Body of pancreas (tissue), 4 donors: ENCODE data around the gene ANKS1B. TPM values are rescaled to one million over a fixed set of nuclear protein-coding genes. Genes with fewer than 3 reads are reported as not detected.
"Not testable (repeated sequence)": the region's sequence is repeated elsewhere in the genome, so short reads cannot be mapped to it uniquely, and the experiment has no call there.

Source experiments
- ATAC-seq: fragments of 150-250 bp; one replicate; pipeline ENCODE4 v1.9.1; 2016
- DNase-seq, 4 donors: peaks; one replicate each; pipeline ENCODE4 v3.0.0-alpha.2; 2019
- H3K27ac ChIP-seq, 4 donors: fragments of 200-600 bp; sonication (generic); 1 replicate in 3 of 4; 2 replicates in 1 of 4; pipeline versions ENCODE4 v1.5.1 to v1.6.1; 2016 to 2019; ENCODE audit warnings: mild to moderate bottlenecking in 1 of 4, mixed read lengths in 1 of 4, moderate library complexity in 1 of 4
- H3K27me3 ChIP-seq, 2 donors: fragments of 200-600 bp; sonication (generic); one replicate each; pipeline ENCODE4 v1.6.0; 2016; ENCODE audit warnings: mild to moderate bottlenecking in 1 of 2
- H3K36me3 ChIP-seq, 2 donors: fragments of 200-600 bp; sonication (generic); replicated peaks in 1 of 2; 2 replicates each; pipeline ENCODE4 v1.5.1; 2016; ENCODE audit warnings: low read depth in 2 of 2; ENCODE audit not compliant: insufficient read depth in 1 of 2
- H3K4me1 ChIP-seq: fragments of 200-600 bp; sonication (generic); one replicate; pipeline ENCODE4 v1.6.0; 2016
- H3K4me3 ChIP-seq, 2 donors: fragments of 200-600 bp; sonication (generic); 1 replicate in 1 of 2; 2 replicates in 1 of 2; pipeline ENCODE4 v1.5.1; 2016 to 2019
- H3K9me3 ChIP-seq, 3 donors: fragments of 200-600 bp; sonication (generic); 1 replicate in 2 of 3; 2 replicates in 1 of 3; pipeline ENCODE4 v1.5.1; 2016
- CTCF ChIP-seq, 7 experiments: fragments of 450-650 bp in 4 of 7; fragments of 200-600 bp in 3 of 7; sonication (generic) in 3 of 7; IDR thresholded peaks; one replicate each; pipeline ENCODE4 v1.5.1; 2016 to 2019; ENCODE audit warnings: antibody characterized with exemption in 7 of 7
- POLR2A ChIP-seq, 3 donors: fragments of 450-650 bp; IDR thresholded peaks; one replicate each; pipeline ENCODE4 v1.6.1; 2016; ENCODE audit warnings: antibody characterized with exemption in 3 of 3, mild to moderate bottlenecking in 2 of 3
- WGBS, 2 donors: methylation state at CpG; one replicate each; pipeline ENCODE4 v1.1.5; 2017; 5-methylcytosine and 5-hydroxymethylcytosine counted together
- intact Hi-C: fragments of 100-400 bp; cut with DNase I; formaldehyde crosslinking; loops from one replicate; pipeline ENCODE4 v1.15.1; 2023
- total RNA-seq, 2 donors: library from RNA; depleted of rRNA; stranded (reverse); fragments of >200 nt; gene quantifications; one replicate each; pipeline ENCODE4 v1.1.0, GENCODE V29; 2016

The ANKS1B gene
- total RNA-seq, 2 donors from 2014 or later: 2.1 to 10.2 TPM

DNA sequence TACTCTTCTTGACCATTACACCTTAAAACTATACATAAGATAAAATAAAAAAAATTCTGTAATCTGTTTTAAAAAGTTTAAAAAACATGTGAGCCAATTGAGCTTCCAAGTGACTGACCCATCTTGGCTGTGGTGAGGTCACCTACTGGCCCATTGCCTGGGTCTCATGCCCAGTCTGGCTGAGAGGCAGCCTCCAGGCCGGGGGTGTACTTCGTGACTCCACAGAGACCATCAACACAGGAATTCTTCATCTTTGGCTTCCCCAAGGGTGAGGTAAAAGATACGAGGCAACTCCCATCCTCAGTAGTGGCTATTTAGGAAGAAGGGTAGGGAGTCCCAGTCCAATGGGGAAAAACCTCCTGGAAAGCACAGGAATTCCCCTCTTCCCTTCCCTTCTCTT is 1226.4 kb downstream of the ANKS1B start:
- no peaks in the 10 kb centered on the region for H3K27me3 ChIP-seq
- H3K4me1 ChIP-seq: no peaks in the 10 kb centered on the region
- intact Hi-C loops: no loop called here
- H3K27ac ChIP-seq: no peak overlapping the region
- no peak overlapping the region for H3K4me3 ChIP-seq
- TF ChIP-seq CTCF (IDR thresholded peaks at IDR 0.05): no peak
- TF ChIP-seq POLR2A (IDR thresholded peaks at IDR 0.05): no peak
- 57 to 62% methylated on average over 3 of the region's 3 CpGs for WGBS, 2 donors
- no peaks in the 10 kb centered on the region for H3K9me3 ChIP-seq
- ATAC-seq (no peak), DNase-seq (peak in 1 of 4 donors; percentile 25)
- H3K36me3 ChIP-seq: no peaks in the 10 kb centered on the region

- WGBS, 2 donors: 62 to 79% methylated on average over 3 to 4 of the region's 4 CpGs
- intact Hi-C loops: no loop called here
- no peaks in the 10 kb centered on the region for H3K4me1 ChIP-seq
These were observed 1227.3 kb downstream of the ANKS1B start for GRCh38 chr12:98757455-98757854.

GRCh38 chr12:98755855-98756254 is 1228.9 kb downstream of the ANKS1B start:
- H3K4me1 ChIP-seq, H3K9me3 ChIP-seq, intact Hi-C loops, DNase-seq, ATAC-seq, H3K4me3 ChIP-seq, H3K27ac ChIP-seq, H3K36me3 ChIP-seq, H3K27me3 ChIP-seq: not testable (repeated sequence)
- 85 to 94% methylated on average over 5 of the region's 5 CpGs for WGBS, 2 donors

More at GRCh38 chr12:98757455-98757854, 1227.3 kb downstream of the ANKS1B start:
- TF ChIP-seq CTCF (IDR thresholded peaks at IDR 0.05): no peak
- TF ChIP-seq POLR2A (IDR thresholded peaks at IDR 0.05): no peak
- Histone ChIP-seq H3K4me3 (no peak overlapping the region), H3K36me3 (no peaks in the 10 kb centered on the region), H3K9me3 (no peaks in the 10 kb centered on the region), H3K27ac (no peak overlapping the region), H3K27me3 (no peaks in the 10 kb centered on the region)
- ATAC-seq (no peak), DNase-seq (no peak)

DNA sequence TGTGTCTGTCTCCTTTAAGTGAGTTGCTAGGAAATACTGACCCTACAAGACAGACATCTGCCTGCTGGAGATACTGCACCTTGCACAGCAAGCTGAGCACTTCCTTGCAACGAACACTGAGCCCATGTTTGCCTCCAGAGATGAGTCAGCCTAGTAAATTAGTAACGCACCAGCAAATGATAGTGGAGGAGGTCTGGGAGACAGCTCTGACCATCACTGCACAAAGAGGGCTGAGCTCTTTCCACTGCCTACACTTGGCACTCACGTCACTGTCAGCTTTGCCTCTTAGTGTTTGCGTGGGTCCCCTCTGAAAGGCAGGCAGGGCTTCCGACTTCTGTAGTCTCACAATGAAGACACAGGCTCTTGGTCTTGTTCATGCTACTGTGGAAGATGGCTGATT is 1230.6 kb downstream of the ANKS1B start:
- intact Hi-C loops: no loop called here
- H3K36me3 ChIP-seq: no peaks in the 10 kb centered on the region
- H3K27me3 ChIP-seq: no peaks in the 10 kb centered on the region
- no peak for DNase-seq
- no peaks in the 10 kb centered on the region for H3K4me1 ChIP-seq
- H3K9me3 ChIP-seq: no peaks in the 10 kb centered on the region
- ATAC-seq: no peak
- TF ChIP-seq CTCF (IDR thresholded peaks at IDR 0.05) (no peak), POLR2A (IDR thresholded peaks at IDR 0.05) (no peak)
- H3K27ac ChIP-seq: no peak overlapping the region
- no peak overlapping the region for H3K4me3 ChIP-seq
- 55 to 63% methylated on average over 4 to 5 of the region's 5 CpGs for WGBS, 2 donors

- H3K4me1 ChIP-seq: no peaks in the 10 kb centered on the region
- H3K4me3 ChIP-seq: no peak overlapping the region
- intact Hi-C loops: no loop called here
- ATAC-seq (no peak), DNase-seq (no peak)
- H3K36me3 ChIP-seq: no peaks in the 10 kb centered on the region
- no peak overlapping the region for H3K27ac ChIP-seq
- no peak for TF ChIP-seq CTCF (IDR thresholded peaks at IDR 0.05)
- TF ChIP-seq POLR2A (IDR thresholded peaks at IDR 0.05): no peak
- 76 to 84% methylated on average over 5 of the region's 5 CpGs for WGBS, 2 donors
- H3K9me3 ChIP-seq: no peaks in the 10 kb centered on the region
- no peaks in the 10 kb centered on the region for H3K27me3 ChIP-seq
These were observed 1232.0 kb downstream of the ANKS1B start for GRCh38 chr12:98752726-98753125.
